ENCODE measurements around the gene ACTG2.
"Not testable (repeated sequence)": the region's sequence is repeated elsewhere in the genome, so short reads cannot be mapped to it uniquely, and the experiment has no call there.

ACTG2 gene

DNA sequence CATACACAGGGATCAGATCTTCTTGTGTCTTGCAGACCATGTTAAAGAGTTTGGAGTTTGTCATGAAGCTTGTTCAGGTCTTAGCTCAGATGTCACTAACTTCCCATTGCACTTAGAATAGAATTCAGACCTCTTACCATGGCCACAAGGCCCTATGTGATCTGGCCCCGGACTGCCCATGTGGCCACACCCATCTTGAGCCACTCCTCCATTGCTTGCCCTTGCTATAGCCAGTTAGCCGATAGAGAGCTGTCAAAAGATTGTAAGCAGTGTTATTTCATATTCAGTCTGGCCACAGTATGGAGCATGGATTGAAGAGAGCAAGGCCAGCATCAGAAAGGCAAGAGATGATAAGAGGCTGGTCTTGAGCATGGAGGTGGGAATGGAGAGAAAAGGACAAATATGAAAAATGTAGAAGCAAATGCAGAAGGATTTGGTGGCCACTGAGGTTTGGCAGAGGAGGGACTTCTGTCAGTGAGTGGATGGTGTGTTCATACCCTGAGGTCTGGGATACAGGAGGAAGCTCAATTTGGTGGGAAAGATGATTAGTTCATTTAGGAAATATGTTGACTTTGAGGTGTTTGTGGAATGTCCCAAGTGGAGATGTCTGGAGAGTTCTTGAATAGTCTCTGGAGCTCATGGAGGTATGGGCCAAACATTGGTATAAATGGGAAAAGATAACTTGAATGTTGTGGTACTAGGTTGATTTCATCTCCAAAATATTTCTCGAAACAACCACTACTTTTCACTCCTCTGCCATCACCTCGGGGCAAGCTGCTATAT is 44.5 kb downstream of the ACTG2 start:
- DNase-seq (ENCODE audit: low read depth): no peak

DNA sequence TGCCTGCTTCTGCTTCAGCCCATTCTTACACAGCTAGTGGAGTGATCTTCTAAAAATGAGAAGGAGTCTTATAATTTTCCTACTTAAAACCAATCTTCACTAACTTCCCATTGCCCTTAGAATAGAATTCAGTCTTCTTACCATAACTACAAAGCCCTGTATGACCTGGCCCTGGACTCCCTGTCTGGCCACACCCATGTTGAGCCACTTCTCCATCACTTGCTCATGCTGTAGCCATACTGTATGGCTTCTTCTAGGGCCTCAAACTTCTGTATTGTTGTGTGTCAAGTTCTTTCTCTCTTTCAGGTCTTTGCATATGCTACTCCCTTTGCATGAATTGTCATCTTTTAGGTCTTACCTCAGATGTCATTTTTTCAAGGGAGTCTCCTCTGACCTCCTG is 45.1 kb downstream of the ACTG2 start:
- no peak for DNase-seq (ENCODE audit: low read depth)

GRCh38 chr2:73938718-73939352 is 46.0 kb downstream of the ACTG2 start:
- DNase-seq (ENCODE audit: low read depth): peak; percentile 32

GRCh38 chr2:73939419-73939818 is 46.6 kb downstream of the ACTG2 start:
- DNase-seq (ENCODE audit: low read depth): peak; percentile 25

DNA sequence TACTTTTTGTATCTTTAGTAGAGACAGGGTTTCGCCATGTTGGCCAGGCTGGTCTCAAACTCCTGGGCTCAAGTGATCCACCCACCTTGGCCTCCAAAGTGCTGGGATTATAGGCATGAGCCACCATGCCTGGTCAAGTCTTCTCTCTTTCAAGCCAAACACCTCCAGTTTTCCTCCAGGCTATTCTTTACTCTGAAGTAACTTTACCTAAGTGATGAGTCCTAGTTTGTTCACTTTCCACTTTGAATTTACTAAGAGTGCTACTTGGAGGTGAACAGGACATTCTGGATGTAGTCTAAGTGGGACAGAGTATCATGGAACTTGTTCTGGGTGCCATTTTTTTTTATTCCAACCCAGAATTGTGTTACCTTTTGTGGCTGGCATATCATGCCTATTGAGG is 47.3 kb downstream of the ACTG2 start:
- DNase-seq (ENCODE audit: low read depth): not testable (repeated sequence)

GRCh38 chr2:73942664-73943063 is 49.9 kb downstream of the ACTG2 start:
- no peak for DNase-seq (ENCODE audit: low read depth)

- no peak for DNase-seq (ENCODE audit: low read depth)
These were observed 51.9 kb downstream of the ACTG2 start for GRCh38 chr2:73944714-73945113.

GRCh38 chr2:73946215-73946614 is 53.4 kb downstream of the ACTG2 start:
- DNase-seq (ENCODE audit: low read depth): no peak

DNA sequence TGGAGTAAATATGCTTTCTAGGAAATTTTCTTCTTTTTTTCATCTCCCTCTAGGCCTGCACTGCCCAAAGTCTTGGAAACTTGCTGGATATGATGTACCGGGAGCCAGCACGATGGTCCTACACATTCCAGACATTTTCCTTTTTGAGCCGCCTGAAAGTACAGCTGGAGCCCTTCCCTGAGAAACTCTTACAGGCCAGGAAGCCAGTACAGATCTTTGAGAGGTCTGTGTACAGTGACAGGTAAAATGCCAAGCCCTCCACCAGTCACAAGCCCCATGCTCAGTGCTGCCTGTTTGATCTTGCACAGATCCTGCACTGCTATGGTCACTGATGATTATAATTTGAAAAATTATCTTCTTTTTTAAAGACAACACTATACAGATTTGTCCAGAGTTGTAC is 53.9 kb downstream of the ACTG2 start:
- DNase-seq (ENCODE audit: low read depth): no peak

DNA sequence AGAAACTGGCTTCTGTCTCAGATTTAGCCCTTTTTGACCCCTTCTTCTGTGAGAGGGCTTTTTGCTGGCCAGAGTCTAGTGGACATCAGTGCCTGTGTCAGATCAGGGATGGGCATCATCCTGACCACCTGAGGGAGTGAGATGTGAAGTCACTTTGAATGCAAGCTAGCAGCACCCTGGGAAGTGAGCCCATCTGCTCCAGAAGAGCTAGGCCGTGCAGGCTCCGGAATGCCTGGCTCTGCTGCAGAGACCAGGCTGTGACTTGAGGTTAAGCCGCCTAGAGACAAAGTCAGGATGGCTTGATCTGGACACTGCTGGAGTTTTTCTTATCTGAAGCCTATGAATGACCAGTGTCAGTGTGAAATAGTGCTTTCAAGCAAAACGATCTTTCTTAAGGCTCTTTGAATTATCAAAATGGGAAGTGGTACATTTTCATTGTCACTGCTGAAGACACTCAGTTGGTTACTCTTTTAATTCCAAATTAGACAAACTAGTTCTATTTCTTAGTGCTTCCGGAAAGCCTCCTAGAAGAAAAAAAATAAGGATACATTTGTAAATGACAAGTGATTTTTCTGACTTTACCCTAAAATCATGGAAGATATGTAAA is 54.7 kb downstream of the ACTG2 start:
- DNase-seq (ENCODE audit: low read depth): no peak

- DNase-seq (ENCODE audit: low read depth): no peak
These were observed 57.0 kb downstream of the ACTG2 start for GRCh38 chr2:73949802-73950201.

- DNase-seq (ENCODE audit: low read depth): no peak
These were observed 60.0 kb downstream of the ACTG2 start for GRCh38 chr2:73952499-73953446.

DNA sequence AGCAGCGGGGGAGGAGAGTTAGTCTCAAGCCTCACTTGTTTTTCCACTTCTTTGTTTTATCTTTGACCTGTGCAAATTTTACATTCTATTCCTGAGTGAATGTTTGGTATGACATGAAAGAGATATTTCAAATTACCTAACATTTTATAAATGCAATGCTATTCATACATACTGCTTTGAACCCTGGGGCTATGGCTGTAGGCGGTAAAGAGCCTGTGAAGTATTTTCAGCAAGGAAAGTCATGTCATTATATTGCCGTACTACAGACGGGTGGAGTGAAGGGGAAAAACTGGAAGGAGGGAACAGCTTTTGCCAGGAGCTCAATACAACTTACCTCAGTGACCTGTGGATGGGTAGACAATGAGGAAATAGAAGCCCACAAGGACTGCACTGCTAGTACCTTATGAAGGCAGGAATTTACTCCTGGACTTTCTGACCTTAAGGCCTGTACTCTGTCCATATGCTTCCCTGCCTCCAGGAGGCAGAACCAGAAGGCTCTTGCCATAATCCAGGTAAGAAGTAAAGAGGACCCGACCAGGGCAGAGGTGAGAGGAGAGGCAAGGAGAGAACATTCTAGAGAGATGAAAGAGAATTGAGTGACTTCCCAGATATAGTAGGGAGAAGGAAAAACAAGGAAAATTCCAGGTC is 63.5 kb downstream of the ACTG2 start:
- DNase-seq (ENCODE audit: low read depth): no peak

GRCh38 chr2:73961274-73961673 is 68.5 kb downstream of the ACTG2 start:
- DNase-seq (ENCODE audit: low read depth): no peak

DNA sequence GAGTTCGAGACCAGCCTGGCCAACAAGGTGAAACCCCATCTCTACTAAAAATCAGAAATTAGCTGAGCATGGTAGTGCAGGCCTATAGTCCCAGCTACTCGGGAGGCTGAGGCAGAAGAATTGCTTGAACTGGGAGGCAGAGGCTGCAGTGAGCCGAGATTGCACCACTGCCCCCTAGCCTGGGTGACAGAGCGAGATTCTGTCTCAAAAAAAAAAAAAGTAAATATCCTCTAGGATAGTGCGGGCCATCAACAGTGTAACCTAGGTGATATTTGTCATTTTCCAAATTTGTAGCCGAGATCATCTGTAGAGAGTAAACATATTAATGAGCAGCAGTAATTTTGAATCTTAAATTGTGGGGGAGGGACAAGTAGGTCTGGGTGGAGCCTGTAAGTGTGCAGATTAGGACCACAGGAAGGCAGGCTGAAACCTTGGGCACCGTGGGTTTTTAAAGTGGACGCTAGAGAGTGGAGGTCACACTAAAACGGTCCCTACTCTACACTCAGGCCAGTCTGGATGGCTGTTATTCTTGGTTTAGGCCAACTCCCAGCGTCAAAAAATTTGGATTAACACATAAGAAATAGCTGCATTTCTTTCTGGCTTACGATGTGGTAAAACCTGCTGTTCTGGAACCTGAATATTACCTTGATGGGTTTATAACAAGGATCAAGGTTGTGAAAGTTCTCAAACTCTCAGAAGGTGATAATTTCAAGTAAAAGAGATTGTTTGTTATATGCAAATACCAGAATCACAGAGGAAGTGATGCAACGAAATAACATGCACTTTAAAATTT is 69.2 kb downstream of the ACTG2 start:
- DNase-seq (ENCODE audit: low read depth): no peak

DNA sequence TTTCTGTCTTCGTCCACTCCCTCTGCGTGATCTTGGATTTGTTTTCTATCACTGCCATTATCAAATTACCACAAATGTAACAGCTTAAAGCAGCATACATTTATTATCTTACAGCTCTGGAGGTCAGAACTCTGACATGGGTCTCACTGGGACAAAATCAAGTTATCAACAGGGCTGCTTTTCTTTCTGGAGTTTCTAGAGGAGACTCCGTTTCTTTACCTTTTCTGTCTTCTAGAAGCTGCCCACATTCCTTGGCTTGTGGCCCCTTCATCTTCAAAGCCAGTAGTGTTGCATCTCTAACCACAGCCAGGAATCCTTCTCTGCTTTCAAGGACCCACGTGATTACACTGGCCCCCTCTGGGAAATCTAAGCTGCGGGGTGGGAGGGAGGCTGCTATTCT is 70.0 kb downstream of the ACTG2 start:
- DNase-seq (ENCODE audit: low read depth): no peak

- DNase-seq (ENCODE audit: low read depth): no peak
These were observed 70.7 kb downstream of the ACTG2 start for GRCh38 chr2:73963385-73964120.

DNA sequence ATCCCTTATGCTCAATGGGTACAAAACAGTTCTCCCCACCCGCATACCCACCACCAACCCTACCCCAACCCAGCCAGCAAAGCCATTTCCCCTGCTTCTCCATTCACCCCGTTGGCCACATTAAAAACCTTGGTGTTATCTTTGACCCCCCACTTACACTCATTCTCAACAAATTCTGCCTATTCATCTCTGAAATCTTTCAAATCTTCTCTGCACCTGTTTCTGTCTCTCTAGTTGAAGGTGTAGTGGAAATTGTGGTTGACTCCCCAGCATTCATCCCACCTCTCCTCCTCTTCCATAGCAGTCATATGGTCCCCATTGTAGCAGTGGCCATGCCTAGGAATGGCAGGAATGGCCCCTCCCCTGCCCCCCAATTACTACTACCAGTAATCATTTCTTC is 71.4 kb downstream of the ACTG2 start:
- no peak for DNase-seq (ENCODE audit: low read depth)

DNA sequence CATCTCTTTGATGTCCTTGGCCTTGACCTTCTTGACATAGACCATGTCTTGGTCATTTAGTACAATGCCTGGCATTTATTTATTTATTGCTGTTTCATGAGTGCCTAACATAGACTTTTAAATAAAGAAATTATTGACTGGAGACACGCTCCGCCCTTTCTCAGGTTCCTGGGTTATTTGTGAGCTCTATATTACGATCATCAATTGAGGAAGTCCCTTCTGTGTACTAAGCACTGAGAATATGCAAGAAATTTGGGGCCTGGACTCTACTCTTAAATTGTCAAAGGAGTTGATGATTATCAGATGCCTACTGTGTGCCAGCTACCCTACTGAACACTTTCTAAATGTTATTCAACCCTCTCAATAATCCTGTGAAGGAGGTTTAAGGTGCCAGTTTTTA is 72.2 kb downstream of the ACTG2 start:
- DNase-seq (ENCODE audit: low read depth): no peak

- DNase-seq (ENCODE audit: low read depth): no peak
These were observed 75.6 kb downstream of the ACTG2 start for GRCh38 chr2:73968357-73968937.
